ENCODE data around the gene TRIM29.

GRCh38 chr11:120174866-120175265, 37.0 kb upstream of the TRIM29 start:
- TF ChIP-seq CTCF (conservative IDR thresholded peaks at IDR 0.05), result no peak
- TF ChIP-seq EZH2 (IDR thresholded peaks at IDR 0.05; ENCODE audit: low read depth), result no peak
